GM18861 (cell line): Measurements from ENCODE around the gene MCMBP.
A peak's percentile ranks its signal among the peaks of the same experiment; 100 is the strongest.
"Not testable (repeated sequence)": the region's sequence is repeated elsewhere in the genome, so short reads cannot be mapped to it uniquely, and the experiment has no call there.

ENCODE experiments used
- ATAC-seq: cut with Tn5 transposase; IDR thresholded peaks from one replicate; pipeline ENCODE4 v1.9.1; 2021; ENCODE audit not compliant: unreplicated experiment

MCMBP gene

DNA sequence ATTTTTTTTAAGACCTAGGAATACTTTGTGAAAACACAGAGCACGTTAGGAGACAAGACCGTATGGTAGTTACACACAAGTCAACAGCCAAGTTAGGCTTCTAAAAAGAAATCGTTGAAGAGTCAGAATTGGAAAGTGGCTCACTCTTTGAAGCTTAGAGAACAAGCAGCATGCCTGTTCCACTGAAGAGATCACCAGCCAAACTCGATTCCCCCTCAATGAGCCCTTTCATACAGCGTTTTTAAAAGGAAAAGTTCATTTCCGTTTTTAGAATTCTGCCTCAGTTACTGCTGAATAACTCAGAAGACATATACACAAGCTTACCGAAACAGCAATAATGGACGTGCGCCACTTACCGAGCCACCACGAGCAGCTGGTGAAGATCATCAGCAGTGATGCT lies 41.0 kb downstream of the MCMBP start:
- no peak for ATAC-seq

- ATAC-seq, result no peak
Measured at GRCh38 chr10:119830851-119831250, 41.8 kb downstream of the MCMBP start.

DNA sequence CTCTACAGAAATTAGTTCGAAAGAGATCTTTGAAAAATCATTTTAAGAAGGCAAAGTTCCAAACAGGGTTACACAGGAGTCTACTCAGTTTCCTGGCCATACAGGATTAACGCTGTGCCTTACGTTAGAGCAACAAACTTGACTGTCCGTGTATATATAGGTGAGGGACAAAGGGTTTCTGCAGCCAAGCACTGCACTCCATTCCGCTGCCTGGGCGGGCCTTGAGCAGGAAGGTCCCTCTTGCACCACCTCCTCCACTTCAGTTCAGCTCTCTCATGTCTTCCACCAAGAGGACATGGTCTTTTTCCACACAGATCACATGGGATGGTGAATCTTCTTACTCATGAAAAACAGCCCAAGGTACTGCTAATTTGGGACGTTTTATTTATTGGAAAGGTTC lies 43.2 kb downstream of the MCMBP start:
- ATAC-seq, result no peak

DNA sequence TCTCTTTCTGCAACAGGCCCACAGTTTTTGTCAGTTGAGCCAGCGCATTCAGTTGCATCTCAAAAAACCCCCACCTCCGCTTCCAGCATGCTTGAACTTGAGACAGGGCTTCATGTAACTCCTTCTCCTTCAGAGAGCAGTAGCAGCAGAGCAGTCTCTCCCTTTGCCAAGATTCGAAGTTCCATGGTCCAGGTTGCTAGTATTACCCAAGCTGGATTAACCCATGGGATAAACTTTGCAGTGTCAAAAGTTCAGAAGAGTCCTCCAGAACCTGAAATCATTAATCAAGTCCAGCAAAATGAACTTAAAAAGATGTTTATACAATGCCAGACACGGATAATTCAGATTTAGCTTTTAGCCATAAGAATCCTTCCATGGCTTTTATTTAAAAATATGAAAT lies 45.2 kb downstream of the MCMBP start:
- no peak for ATAC-seq

DNA sequence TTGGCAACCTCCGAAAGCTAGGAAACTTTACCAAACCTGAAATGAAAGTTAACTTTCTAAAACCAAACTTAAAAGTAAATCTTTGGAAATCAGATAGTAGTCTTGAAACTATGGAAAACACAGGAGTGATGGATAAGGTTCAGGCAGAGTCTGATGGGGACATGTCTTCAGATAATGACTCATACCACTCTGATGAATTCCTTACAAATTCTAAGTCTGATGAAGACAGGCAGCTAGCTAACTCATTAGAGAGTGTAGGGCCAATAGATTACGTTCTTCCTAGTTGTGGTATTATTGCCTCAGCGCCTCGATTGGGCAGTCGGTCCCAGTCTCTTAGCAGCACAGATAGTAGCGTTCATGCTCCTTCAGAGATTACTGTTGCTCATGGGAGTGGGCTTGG lies 45.9 kb downstream of the MCMBP start:
- ATAC-seq, result no peak

DNA sequence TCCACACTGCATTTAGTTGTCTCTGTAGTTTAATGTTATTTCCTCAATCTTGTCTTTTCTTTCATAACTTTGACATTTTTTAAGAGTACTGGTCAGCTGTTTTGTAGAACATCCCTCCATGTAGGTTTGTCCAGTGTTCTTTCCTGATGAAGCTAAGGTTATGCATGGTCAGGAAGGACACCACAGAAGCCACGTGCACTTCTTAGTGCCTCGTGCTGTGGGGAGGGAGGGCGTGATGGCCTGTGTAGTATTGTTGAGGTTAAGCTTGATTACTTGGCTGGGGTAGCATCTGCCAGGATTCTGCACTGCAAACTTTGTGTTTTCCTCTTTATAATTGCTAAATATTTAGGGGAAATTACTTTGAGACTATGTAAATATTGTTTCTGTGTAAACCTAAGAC lies 48.3 kb downstream of the MCMBP start:
- no peak for ATAC-seq

GRCh38 chr10:119821182-119821581 lies 51.5 kb downstream of the MCMBP start:
- no peak for ATAC-seq

DNA sequence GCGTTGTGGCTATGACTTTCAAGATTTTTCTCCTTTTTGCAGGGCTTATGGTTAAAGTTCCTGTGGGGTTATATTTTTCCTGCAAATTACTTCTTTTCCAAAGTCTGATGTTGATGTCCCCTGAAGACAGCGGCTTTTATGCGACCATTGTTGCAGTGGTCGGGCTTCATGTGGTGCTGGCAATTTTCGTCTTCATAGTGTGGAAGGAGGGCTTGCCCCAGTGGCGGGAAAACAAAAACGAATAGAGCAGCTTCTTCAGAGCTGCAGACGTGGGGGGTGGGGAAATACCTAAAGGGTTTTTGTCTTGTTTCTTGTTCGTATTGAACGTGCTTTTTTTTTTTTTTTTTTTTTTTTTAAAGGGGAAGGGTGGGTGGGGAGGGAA lies 53.8 kb downstream of the MCMBP start:
- ATAC-seq, result no peak

- no peak for ATAC-seq
Measured at GRCh38 chr10:119817991-119818888, 54.4 kb downstream of the MCMBP start.

GRCh38 chr10:119815671-119816070 lies 57.0 kb downstream of the MCMBP start:
- no peak for ATAC-seq

DNA sequence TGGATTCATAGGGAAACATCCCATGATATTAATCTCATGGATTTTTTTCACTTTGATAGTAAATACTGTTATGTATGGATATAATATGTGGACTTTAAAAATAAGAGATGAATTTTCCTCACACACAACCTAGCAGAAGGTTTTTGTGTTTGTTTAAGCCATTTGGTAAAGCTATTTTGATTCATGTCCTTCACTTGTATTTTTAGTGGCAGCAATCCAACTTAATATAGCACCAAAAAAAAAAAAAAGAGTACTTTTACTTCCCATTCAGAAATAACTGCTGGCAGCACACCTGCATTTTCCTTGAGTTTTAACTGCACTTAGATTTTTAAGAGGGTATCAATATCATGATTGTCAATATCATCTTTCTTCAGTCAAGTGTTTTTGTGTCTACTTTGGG lies 60.0 kb downstream of the MCMBP start:
- no peak for ATAC-seq

- ATAC-seq, result no peak
Measured at GRCh38 chr10:119811122-119811521, 61.5 kb downstream of the MCMBP start.

DNA sequence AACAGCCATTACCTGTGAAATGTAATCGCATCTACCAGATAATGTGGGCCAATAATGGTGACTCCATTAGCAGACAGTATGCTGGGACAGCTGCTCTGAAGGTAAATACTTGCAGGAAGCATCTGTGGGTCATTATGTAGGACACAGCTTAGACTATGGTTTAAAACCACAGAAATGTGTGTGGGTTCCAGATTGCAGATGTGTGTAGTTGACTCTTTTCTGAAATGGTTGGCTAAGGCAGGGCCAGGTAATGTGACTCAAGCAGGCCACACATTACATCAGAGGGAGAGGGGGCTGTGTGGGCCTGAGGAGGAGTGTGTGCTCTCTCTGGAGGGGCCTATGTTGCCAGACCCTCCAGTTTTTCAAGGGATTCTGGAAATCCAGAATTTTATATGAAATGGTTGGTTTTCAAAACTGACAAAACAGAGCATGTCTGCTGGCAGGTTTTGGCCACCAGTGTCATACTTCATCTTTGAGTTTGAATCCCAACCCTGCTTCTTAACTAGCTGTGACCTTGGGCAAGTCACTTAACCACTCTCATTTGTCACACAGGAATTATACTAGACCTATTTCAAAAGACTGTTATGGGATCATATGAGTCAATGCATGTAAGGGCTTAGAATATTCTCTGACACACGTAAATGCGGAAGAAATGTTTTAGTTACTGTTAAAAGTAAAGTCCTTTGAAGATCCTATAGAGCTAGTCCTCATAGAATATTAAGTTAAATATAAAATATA lies 64.5 kb downstream of the MCMBP start:
- ATAC-seq, result peak; percentile 49

- no peak for ATAC-seq
Measured at GRCh38 chr10:119806334-119807130, 66.1 kb downstream of the MCMBP start.

- ATAC-seq, result no peak
Measured at GRCh38 chr10:119805702-119806230, 66.9 kb downstream of the MCMBP start.

- no peak for ATAC-seq
Measured at GRCh38 chr10:119803264-119803663, 69.4 kb downstream of the MCMBP start.

DNA sequence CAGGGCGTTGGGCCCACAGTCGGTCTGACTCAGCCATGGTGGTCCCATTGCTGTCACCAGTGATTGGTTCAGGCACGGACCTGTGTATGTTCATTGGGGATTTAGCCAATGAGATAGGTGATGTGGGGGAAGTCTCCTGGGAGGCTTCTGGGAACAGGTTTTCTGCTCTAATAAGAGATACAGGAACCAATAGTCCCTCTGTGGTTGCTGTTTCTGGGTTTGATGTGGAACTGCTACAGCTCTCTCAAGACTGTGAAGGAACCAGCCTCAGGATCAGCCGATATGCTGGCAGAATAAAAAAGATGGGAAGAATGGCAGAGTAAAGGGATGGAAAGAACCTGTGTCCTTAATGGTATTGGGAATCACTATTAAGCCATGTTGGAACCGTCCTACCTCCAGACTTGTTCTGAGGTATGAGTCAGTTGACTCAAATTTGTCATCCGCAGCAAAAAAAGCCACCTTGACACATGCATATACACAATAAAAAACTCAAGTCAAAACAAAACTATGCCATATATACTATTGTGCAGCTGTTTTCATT lies 70.6 kb downstream of the MCMBP start:
- ATAC-seq, result no peak

DNA sequence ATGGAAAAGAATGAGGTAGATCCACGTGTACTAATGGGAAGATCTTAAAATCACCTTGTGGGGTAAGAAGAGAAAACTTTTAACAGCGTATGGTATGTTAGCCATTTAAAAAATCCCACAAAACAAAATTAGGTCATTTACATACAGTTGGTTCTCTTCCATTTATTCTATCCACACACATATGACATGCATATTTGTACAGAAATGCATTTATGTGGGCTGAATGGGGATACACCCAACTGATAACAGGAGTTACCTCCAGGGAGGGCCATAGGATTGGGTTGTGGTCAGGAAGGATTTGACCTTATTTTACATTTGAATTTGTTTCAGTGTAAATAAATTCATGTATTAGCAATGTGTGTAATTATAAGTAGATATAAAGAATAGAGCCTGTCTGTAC lies 71.5 kb downstream of the MCMBP start:
- no peak for ATAC-seq

GRCh38 chr10:119796039-119796438 lies 76.6 kb downstream of the MCMBP start:
- ATAC-seq, result no peak

GRCh38 chr10:119795101-119795500 lies 77.5 kb downstream of the MCMBP start:
- ATAC-seq, result not testable (repeated sequence)
